Caki2 (cell line): ENCODE data around the gene FER. TPM values are rescaled to one million over a fixed set of nuclear protein-coding genes. Genes with fewer than 3 reads are reported as not detected.
A peak's percentile ranks its signal among the peaks of the same experiment; 100 is the strongest.

ENCODE experiments used
- DNase-seq: peaks from one replicate; pipeline ENCODE4 v3.0.0-alpha.2; 2015; ENCODE audit warnings: low read depth
- in situ Hi-C: cut with HindIII; loops from 2 replicates; pipeline ENCODE4 v1.10.0; 2016; ENCODE audit warnings: low sequenced_read_pairs, low pct_unique_long_range_greater_than_20kb, mixed read lengths
- total RNA-seq: library from RNA; depleted of rRNA; stranded (reverse); fragments of >200 nt; shearing (Covaris generic); gene quantifications from 2 replicates; pipeline ENCODE4 v1.2.3, GENCODE V29; 2014; ENCODE audit warnings: low replicate concordance

FER gene
- total RNA-seq, 1 experiment from 2014 or later, result 5.1 TPM

DNA sequence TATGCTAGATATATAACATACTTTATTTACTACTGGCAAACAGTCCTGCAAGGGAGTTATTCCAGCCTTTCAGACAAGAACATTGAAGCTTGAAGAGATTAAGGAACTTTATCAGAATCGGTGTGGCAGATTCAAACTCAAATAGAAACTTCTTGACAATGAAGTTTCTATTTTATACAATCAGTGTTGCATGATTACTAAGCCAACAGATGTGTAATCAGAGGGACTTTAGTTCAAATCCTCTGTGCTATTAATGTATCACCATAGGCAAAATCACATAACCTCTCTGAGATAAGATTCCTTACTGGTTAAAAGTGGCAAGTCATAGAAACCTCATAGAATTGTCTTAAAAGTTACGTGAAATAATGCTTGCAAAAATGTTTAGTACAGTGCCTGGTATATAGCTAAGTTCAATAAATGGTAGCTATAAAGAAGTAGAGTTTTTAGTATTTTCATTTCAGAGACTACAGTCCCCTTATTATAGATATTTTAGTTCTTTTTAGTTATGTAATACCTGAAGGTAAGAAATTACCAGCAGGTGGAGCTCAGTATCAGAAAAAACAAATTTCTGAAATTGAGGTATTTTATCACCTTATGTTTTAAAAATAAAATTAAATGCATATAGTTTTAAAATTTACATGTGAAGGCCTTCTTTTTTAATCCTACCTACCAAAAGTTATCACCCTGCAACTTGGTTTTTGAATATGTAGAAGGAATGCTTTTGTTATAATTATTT, 172.1 kb downstream of the FER start:
- DNase-seq, result no peak
- in situ Hi-C loops, result no loop called here

DNA sequence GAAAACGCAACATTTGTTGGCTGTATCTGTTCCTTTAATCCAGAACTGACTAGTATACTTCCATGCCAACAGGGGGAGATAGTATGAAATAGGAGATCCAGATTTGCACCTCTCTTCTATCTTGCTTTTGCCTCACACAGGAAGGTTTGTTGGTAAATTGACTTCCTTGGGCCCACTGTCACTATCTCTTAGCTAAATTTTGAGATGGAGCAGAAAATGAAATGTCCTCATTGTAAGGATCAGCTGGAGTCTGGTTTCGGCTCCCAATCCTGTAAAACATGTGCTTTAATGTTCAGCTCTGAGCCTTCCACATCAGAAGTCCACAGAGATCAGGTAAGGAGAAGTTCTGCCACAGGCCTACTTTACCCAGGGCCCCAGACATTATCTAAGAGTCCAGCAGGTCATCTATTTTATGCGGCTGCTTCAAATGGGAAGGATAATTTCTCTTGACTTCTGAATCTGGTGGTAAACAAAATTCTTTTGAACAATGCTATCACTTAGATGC, 176.8 kb downstream of the FER start:
- in situ Hi-C loops, result no loop called here
- DNase-seq, result peak; percentile 29

- DNase-seq, result no peak
- in situ Hi-C loops, result no loop called here
Observed at GRCh38 chr5:108925073-108925472, 177.4 kb downstream of the FER start.

DNA sequence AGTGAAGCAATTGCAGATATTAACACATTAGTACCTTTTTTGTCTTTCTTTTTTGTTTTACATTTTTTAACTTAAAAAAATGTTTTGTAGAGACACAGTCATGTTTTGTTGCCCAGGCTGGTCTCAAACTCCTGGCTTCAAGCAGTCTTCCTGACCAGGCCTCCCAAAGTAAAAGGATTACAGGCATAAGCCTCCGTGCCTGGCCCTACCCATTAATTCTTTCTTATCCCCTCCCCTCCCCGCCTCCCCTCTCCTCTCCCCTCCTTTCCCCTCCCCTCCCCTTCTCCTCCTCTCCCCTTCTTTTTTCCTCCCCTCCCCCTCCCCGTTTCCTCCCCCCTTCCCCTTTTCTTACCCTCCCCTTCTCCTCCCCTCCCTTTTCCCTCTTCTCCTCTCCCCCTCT, 182.4 kb downstream of the FER start:
- in situ Hi-C loops, result no loop called here
- DNase-seq, result no peak

GRCh38 chr5:108935611-108936010, 187.9 kb downstream of the FER start:
- DNase-seq, result no peak
- in situ Hi-C loops, result no loop called here

GRCh38 chr5:108937221-108937620, 189.5 kb downstream of the FER start:
- no peak for DNase-seq
- in situ Hi-C loops, result no loop called here

- no peak for DNase-seq
Observed at GRCh38 chr5:108940506-108940905, 192.8 kb downstream of the FER start.

DNA sequence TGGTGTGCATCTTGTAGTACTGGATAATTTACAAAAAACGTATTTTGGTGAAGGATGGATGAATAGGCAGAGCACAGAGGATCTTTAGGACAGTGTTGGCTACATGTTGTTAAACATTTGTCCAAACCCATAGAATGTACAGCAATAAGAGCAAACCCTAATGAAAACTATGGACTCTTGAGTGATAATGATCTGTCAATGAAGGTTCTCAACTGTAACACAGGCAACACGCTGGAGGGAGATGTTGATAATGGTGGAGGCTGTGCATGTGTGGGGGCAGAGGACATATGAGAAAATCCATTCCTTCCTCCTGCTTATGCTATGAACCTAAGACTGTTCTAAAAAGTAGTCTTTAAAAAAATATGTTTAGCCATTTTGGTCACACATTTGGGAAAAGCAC, 194.0 kb downstream of the FER start:
- no peak for DNase-seq
- in situ Hi-C loops, result no loop called here

More at GRCh38 chr5:108940506-108940905, 192.8 kb downstream of the FER start:
- in situ Hi-C loops, result no loop called here

DNA sequence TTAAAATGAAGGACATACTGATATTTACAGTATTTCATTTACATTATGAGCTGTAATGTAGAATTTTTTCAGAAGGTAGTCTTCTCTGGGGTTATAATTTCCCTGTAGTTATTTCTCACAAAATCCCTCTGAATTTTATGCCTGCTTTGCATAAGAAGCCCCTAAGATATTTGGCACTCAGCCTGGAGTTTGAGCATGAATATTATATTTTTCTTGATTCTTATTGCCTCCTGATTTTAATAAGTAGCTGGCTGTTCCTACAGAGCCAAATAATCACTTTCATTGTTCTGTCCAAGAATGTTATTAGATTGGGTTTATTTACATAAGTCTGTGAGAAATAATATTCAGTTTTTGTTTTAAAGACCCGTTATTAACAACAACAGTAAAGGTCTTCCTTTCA, 195.0 kb downstream of the FER start:
- in situ Hi-C loops, result no loop called here
- DNase-seq, result no peak

DNA sequence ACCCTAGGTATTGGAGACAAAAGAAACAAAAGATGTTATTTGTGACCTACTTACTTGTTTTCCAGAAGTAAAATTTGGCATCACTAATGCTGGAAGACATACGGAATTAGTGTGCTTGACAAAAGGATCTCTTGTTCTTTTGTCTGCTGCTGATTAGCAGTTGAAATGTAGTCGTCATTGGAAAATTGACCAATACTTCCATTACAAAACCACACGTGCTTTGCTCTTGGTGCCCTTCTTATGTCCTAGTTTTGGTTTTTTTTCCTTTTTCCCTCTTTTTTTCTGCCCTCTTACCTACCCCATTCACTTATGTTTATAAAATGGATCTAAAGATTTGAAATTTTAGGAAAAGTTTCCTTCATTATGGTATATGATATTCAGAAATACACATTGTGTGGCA, 197.4 kb downstream of the FER start:
- no peak for DNase-seq
- in situ Hi-C loops, result no loop called here

- in situ Hi-C loops, result no loop called here
Observed at GRCh38 chr5:108946008-108946407, 198.3 kb downstream of the FER start.

DNA sequence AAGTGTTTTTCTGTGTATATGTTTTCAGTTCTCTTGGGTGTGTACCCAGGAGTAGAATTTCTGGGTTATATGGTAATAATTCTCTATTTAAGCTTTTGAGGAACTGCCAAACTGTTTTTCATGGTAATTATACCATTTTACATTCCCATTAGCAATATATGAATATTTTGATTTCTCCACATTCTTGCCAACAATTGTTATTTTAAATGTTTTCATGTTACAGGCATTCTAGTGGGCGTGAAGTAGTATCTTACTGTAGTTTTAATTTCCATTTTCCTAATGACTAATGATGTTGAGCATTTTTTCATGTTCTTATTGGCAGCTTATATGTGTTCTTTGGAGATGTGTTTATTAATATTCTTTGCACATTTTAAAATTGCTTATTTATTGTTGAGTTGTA, 199.5 kb downstream of the FER start:
- no peak for DNase-seq
- in situ Hi-C loops, result no loop called here

More at GRCh38 chr5:108946008-108946407, 198.3 kb downstream of the FER start:
- DNase-seq, result no peak

- in situ Hi-C loops, result no loop called here
Observed at GRCh38 chr5:108950276-108950675, 202.6 kb downstream of the FER start.

GRCh38 chr5:108953940-108954339, 206.2 kb downstream of the FER start:
- no peak for DNase-seq
- in situ Hi-C loops, result no loop called here

More at GRCh38 chr5:108950276-108950675, 202.6 kb downstream of the FER start:
- no peak for DNase-seq

- DNase-seq, result no peak
- in situ Hi-C loops, result no loop called here
Observed at GRCh38 chr5:108957333-108957732, 209.6 kb downstream of the FER start.

DNA sequence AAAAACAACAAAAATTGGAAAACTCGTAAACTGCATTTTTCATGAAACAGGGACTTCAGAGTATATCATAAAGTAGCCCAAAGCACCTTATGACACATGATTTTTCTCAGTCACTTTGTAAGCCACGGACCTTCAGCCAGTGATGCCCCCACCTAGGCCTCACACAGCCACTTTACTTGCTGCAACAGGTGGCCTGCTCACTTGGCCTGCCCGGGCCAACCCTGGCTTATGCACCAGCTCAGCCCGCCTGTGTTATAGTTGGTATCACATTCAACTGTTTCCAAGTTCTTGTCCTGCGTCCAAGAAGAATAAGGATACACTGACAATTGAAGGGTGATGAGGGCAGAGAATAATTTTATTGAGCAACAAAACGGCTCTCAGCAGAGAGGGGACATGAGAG, 219.2 kb downstream of the FER start:
- in situ Hi-C loops, result no loop called here
- DNase-seq, result no peak

DNA sequence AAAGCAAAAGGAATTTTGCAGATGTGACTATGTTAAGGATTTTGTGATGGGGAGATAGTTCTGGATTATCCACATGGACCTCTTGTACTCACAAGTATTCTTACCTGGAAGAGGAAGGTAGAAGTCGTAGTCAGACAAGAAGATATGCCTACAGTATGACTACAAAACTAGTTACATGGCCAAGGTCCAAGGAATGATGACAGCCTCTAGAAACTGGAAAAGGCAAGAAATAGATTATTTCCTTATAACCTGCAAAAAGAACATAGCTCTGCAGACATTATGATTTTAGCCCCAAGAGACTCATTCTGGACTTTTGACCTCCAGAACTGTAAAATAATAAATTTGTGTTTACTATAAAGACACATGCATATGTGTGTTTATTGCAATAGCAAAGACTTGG, 226.9 kb downstream of the FER start:
- no peak for DNase-seq
- in situ Hi-C loops, result no loop called here

- no peak for DNase-seq
- in situ Hi-C loops, result no loop called here
Observed at GRCh38 chr5:108975697-108976096, 228.0 kb downstream of the FER start.

- in situ Hi-C loops, result no loop called here
- no peak for DNase-seq
Observed at GRCh38 chr5:108983461-108984092, 235.9 kb downstream of the FER start.
